Neutrophil (primary cell): ENCODE measurements around the gene ADGRL3.

ENCODE experiments used
- H3K27ac ChIP-seq: fragments of 200-600 bp; sonication (generic); 2 replicates; pipeline ENCODE4 v1.5.1; 2016; ENCODE audit warnings: mild to moderate bottlenecking, moderate library complexity
- H3K27me3 ChIP-seq: fragments of 200-600 bp; sonication (generic); 2 replicates; pipeline ENCODE4 v1.6.0; 2016; ENCODE audit warnings: mild to moderate bottlenecking
- H3K36me3 ChIP-seq: fragments of 200-600 bp; sonication (generic); 2 replicates; pipeline ENCODE4 v1.5.1; 2017
- H3K4me1 ChIP-seq, 2 experiments: fragments of 200-600 bp in 1 of 2; sonication (generic) in 1 of 2; 1 replicate in 1 of 2; 2 replicates in 1 of 2; pipeline versions ENCODE4 v1.5.1 to v1.6.1; 2013 to 2016; ENCODE audit warnings: low read depth in 1 of 2, low read length in 1 of 2, mild to moderate bottlenecking in 1 of 2, moderate library complexity in 1 of 2; ENCODE audit not compliant: control insufficient read depth in 1 of 2, insufficient read depth in 1 of 2
- H3K4me3 ChIP-seq, 2 experiments: fragments of 200-600 bp in 1 of 2; sonication (generic) in 1 of 2; 1 replicate in 1 of 2; 2 replicates in 1 of 2; pipeline ENCODE4 v1.5.1; 2013 to 2016; ENCODE audit warnings: low read depth in 1 of 2, low read length in 1 of 2, mild to moderate bottlenecking in 1 of 2, moderate library complexity in 1 of 2
- H3K9me3 ChIP-seq: fragments of 200-600 bp; sonication (generic); 2 replicates; pipeline ENCODE4 v1.5.1; 2016
- CTCF ChIP-seq: fragments of 200-600 bp; sonication (generic); IDR thresholded peaks from 2 replicates; pipeline ENCODE4 v1.5.1; 2016; ENCODE audit warnings: antibody characterized with exemption

The ADGRL3 gene

GRCh38 chr4:61559396-61559795 is 359.3 kb downstream of the ADGRL3 start:
- no peak for TF ChIP-seq CTCF
- Histone ChIP-seq H3K9me3 (no peaks in the 10 kb centered on the region), H3K27me3 (no peaks in the 10 kb centered on the region), H3K4me1 (no peaks in the 10 kb centered on the region), H3K27ac (no peak overlapping the region), H3K36me3 (no peaks in the 10 kb centered on the region), H3K4me3 (no peak overlapping the region)

GRCh38 chr4:61561028-61561427 is 360.9 kb downstream of the ADGRL3 start:
- TF ChIP-seq CTCF: no peak

GRCh38 chr4:61571761-61572559 is 371.8 kb downstream of the ADGRL3 start:
- no peak overlapping the region for H3K27ac ChIP-seq

More at GRCh38 chr4:61561028-61561427, 360.9 kb downstream of the ADGRL3 start:
- no peaks in the 10 kb centered on the region for H3K27me3 ChIP-seq
- no peaks in the 10 kb centered on the region for H3K36me3 ChIP-seq
- no peaks in the 10 kb centered on the region for H3K4me1 ChIP-seq
- H3K27ac ChIP-seq: no peak overlapping the region
- H3K9me3 ChIP-seq: no peaks in the 10 kb centered on the region
- H3K4me3 ChIP-seq: no peak overlapping the region

GRCh38 chr4:61575796-61576195 is 375.7 kb downstream of the ADGRL3 start:
- no peaks in the 10 kb centered on the region for H3K36me3 ChIP-seq
- H3K4me1 ChIP-seq: no peaks in the 10 kb centered on the region
- no peaks in the 10 kb centered on the region for H3K9me3 ChIP-seq
- no peak overlapping the region for H3K27ac ChIP-seq
- H3K27me3 ChIP-seq: no peaks in the 10 kb centered on the region
- no peak for TF ChIP-seq CTCF
- H3K4me3 ChIP-seq: no peak overlapping the region

More at GRCh38 chr4:61571761-61572559, 371.8 kb downstream of the ADGRL3 start:
- H3K36me3 ChIP-seq: no peaks in the 10 kb centered on the region
- H3K4me3 ChIP-seq: no peak overlapping the region
- no peaks in the 10 kb centered on the region for H3K4me1 ChIP-seq
- no peaks in the 10 kb centered on the region for H3K27me3 ChIP-seq
- TF ChIP-seq CTCF: no peak
- H3K9me3 ChIP-seq: no peaks in the 10 kb centered on the region

- no peak for TF ChIP-seq CTCF
- Histone ChIP-seq H3K9me3 (no peaks in the 10 kb centered on the region), H3K36me3 (no peaks in the 10 kb centered on the region), H3K27me3 (no peaks in the 10 kb centered on the region), H3K4me1 (no peaks in the 10 kb centered on the region), H3K27ac (no peak overlapping the region), H3K4me3 (no peak overlapping the region)
Measured at GRCh38 chr4:61579786-61580185, 379.7 kb downstream of the ADGRL3 start.
